SJSA1 (cell line): ENCODE data around the gene MT1M. TPM values are rescaled to one million over a fixed set of nuclear protein-coding genes. Genes with fewer than 3 reads are reported as not detected.

ENCODE experiments used
- DNase-seq, 2 experiments: peaks; one replicate each; pipeline ENCODE4 v3.0.0-alpha.2; 2015 to 2020; ENCODE audit warnings: low spot score in 2 of 2, low read depth in 1 of 2
- H3K27ac ChIP-seq: fragments of 250-450 bp; sonication (Bioruptor Pico); 2 replicates; pipeline ENCODE4 v1.5.1; 2020; ENCODE audit warnings: mild to moderate bottlenecking, moderate library complexity
- H3K27me3 ChIP-seq: fragments of 250-450 bp; sonication (Bioruptor Pico); replicated peaks from 2 replicates; pipeline ENCODE4 v1.5.1; 2020; ENCODE audit warnings: mild to moderate bottlenecking, moderate library complexity
- H3K36me3 ChIP-seq: fragments of 250-450 bp; sonication (Bioruptor Pico); 2 replicates; pipeline ENCODE4 v1.5.1; 2020; ENCODE audit warnings: mild to moderate bottlenecking
- H3K4me1 ChIP-seq: fragments of 250-450 bp; sonication (Bioruptor Pico); replicated peaks from 2 replicates; pipeline ENCODE4 v1.6.1; 2021; ENCODE audit warnings: mild to moderate bottlenecking
- H3K4me3 ChIP-seq: fragments of 250-450 bp; sonication (Bioruptor Pico); 2 replicates; pipeline ENCODE4 v1.5.1; 2020; ENCODE audit warnings: mild to moderate bottlenecking
- H3K9me3 ChIP-seq: fragments of 250-450 bp; sonication (Bioruptor Pico); replicated peaks from 2 replicates; pipeline ENCODE4 v1.5.1; 2020; ENCODE audit warnings: mild to moderate bottlenecking
- total RNA-seq: library from RNA; depleted of rRNA; stranded (reverse); fragments of >200 nt; shearing (Covaris generic); gene quantifications from 2 replicates; pipeline ENCODE4 v1.2.3, GENCODE V29; 2014

Gene MT1M
- total RNA-seq, 1 experiment from 2014 or later = 0.74 TPM

DNA sequence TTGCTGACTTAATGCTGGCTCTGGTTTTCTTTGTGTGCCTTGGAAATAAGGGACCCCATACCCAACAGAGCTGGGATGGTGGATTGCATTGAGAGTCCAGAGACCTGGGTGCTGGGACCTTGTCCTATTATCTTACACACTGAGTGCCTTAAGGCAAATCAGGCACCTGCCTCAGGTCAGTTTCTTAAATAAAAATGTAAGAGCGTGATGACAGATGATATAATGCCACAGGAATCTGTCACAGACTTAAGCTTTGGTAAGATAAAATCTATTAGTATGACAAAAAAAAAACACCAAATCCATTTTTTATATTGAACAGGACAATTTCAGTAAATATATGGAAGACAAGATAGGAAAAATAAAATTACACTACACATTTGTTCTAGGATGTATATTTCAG, 7.6 kb downstream of the MT1M start:
- no peaks in the 10 kb centered on the region for H3K36me3 ChIP-seq
- no peak overlapping the region for H3K27ac ChIP-seq
- DNase-seq = no peak
- H3K27me3 ChIP-seq = peaks cover 59% of the 10 kb centered on the region
- no peaks in the 10 kb centered on the region for H3K9me3 ChIP-seq
- H3K4me1 ChIP-seq = no peaks in the 10 kb centered on the region
- H3K4me3 ChIP-seq = no peak overlapping the region

GRCh38 chr16:56641166-56641565, 8.7 kb downstream of the MT1M start:
- no peak overlapping the region for H3K27ac ChIP-seq
- no peak overlapping the region for H3K4me3 ChIP-seq
- no peaks in the 10 kb centered on the region for H3K4me1 ChIP-seq
- no peak for DNase-seq
- H3K9me3 ChIP-seq = no peaks in the 10 kb centered on the region
- no peaks in the 10 kb centered on the region for H3K36me3 ChIP-seq
- H3K27me3 ChIP-seq = peaks cover 67% of the 10 kb centered on the region

- H3K4me1 ChIP-seq = no peaks in the 10 kb centered on the region
- H3K27me3 ChIP-seq = peaks cover 69% of the 10 kb centered on the region
- no peak overlapping the region for H3K4me3 ChIP-seq
- no peak overlapping the region for H3K27ac ChIP-seq
- H3K36me3 ChIP-seq = no peaks in the 10 kb centered on the region
- DNase-seq = no peak
- no peaks in the 10 kb centered on the region for H3K9me3 ChIP-seq
Measured at GRCh38 chr16:56643080-56643778, 10.8 kb downstream of the MT1M start.

- no peak overlapping the region for H3K4me3 ChIP-seq
Measured at GRCh38 chr16:56643833-56644232, 11.4 kb downstream of the MT1M start.

DNA sequence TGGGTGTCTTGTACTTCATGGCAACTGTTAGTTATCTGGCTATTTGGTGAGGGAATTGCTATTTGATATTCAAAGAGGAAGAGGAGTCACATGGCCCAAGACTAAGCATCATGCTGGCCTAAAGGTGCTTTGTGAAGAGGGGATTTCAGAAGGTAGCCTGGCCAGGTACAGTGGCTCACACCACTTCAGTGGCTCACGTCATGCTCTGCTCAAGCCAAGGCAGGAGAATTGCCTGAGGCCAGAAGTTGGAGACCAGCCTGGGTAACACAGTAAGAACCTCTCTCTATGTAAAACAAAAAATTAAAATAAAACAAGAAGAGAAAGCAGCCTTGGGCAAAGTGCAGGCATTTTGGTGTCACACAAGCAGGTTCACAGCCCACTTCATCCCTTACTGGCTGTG, 12.9 kb downstream of the MT1M start:
- H3K27me3 ChIP-seq = peaks cover 55% of the 10 kb centered on the region
- no peaks in the 10 kb centered on the region for H3K36me3 ChIP-seq
- H3K4me3 ChIP-seq = no peak overlapping the region
- H3K4me1 ChIP-seq = no peaks in the 10 kb centered on the region
- no peak for DNase-seq
- H3K9me3 ChIP-seq = no peaks in the 10 kb centered on the region
- H3K27ac ChIP-seq = no peak overlapping the region

More at GRCh38 chr16:56643833-56644232, 11.4 kb downstream of the MT1M start:
- Histone ChIP-seq H3K36me3 (no peaks in the 10 kb centered on the region), H3K27me3 (peaks cover 63% of the 10 kb centered on the region), H3K9me3 (no peaks in the 10 kb centered on the region), H3K27ac (no peak overlapping the region), H3K4me1 (no peaks in the 10 kb centered on the region)
- no peak for DNase-seq

- no peaks in the 10 kb centered on the region for H3K4me1 ChIP-seq
- H3K4me3 ChIP-seq = no peak overlapping the region
- H3K27me3 ChIP-seq = peaks cover 55% of the 10 kb centered on the region
- no peaks in the 10 kb centered on the region for H3K36me3 ChIP-seq
- no peak overlapping the region for H3K27ac ChIP-seq
- H3K9me3 ChIP-seq = no peaks in the 10 kb centered on the region
- DNase-seq = no peak
Measured at GRCh38 chr16:56645838-56646237, 13.4 kb downstream of the MT1M start.

GRCh38 chr16:56647641-56648431, 15.4 kb downstream of the MT1M start:
- Histone ChIP-seq H3K9me3 (no peaks in the 10 kb centered on the region), H3K4me3 (no peak overlapping the region), H3K27me3 (peaks cover 45% of the 10 kb centered on the region), H3K36me3 (no peaks in the 10 kb centered on the region), H3K27ac (no peak overlapping the region), H3K4me1 (no peaks in the 10 kb centered on the region)
- DNase-seq = no peak

DNA sequence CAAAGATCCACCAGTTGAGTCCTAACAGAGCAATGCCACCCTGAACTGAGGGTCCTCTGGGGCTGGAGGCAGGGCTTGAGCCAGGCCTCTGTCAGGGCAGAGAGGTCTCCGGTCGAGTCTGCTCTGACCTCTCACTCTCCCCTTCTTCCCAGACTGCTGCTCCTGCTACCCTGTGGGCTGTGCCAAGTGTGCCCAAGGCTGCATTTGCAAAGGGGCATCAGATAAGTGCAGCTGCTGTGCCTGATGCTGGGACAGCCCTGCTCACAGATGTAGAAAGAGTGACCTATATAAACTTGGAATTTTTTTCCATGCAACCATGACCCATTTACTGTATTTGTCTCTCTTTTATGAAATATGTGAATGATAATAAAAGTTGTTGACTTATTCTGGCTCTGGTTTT, 16.8 kb downstream of the MT1M start:
- Histone ChIP-seq H3K4me1 (no peaks in the 10 kb centered on the region), H3K36me3 (no peaks in the 10 kb centered on the region), H3K9me3 (no peaks in the 10 kb centered on the region), H3K27me3 (peaks cover 31% of the 10 kb centered on the region), H3K27ac (no peak overlapping the region), H3K4me3 (no peak overlapping the region)
- DNase-seq = no peak

DNA sequence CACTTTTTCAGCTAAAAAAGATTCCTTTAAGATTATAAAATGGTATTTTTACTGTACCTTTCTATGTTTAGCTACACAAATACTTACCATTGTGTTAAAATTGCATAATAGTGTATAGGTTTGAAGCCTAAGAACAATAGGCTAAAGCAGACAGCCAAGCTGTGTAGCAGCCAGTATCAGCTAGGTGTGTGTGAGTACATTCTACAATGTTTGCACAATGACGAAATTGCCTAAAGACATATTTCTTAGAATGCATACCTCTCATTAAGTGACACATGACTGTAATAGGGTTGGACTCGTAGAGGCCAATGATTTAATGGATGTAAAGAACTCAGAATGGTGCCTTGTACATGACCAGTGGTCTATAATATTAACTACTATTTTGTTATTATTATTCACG, 17.4 kb downstream of the MT1M start:
- H3K27me3 ChIP-seq = peaks cover 26% of the 10 kb centered on the region
- no peaks in the 10 kb centered on the region for H3K36me3 ChIP-seq
- H3K27ac ChIP-seq = no peak overlapping the region
- no peaks in the 10 kb centered on the region for H3K4me1 ChIP-seq
- no peak overlapping the region for H3K4me3 ChIP-seq
- H3K9me3 ChIP-seq = no peaks in the 10 kb centered on the region
- no peak for DNase-seq

DNA sequence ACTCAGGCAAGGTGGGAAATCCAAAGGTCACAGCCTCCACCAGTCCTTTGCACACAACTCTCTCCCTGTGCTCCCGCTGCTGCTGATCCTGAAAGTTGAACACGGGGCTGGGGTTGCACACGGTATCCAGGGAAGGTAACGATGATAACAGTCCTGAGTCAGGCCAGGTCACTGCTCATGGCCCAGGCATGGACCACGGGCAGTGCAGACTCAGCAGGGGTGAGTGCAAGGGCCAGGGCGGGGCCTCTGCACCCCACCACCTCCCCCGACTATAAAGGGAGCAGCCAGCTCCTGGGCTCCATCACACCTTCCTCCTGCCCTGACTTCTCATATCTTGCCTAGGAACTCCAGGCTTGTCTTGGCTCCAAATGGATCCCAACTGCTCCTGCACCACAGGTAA, 19.1 kb downstream of the MT1M start, which contains the start of gene MT1B:
TSS of gene MT1B (plus strand) at position 301 of the 400 bp plus-strand sequence. CDS start at position 369, 68 bp downstream.
- no peaks in the 10 kb centered on the region for H3K4me1 ChIP-seq
- H3K27me3 ChIP-seq = peaks cover 15% of the 10 kb centered on the region
- DNase-seq = no peak
- H3K9me3 ChIP-seq = no peaks in the 10 kb centered on the region
- no peak within 1 kb of the TSS for H3K27ac ChIP-seq
- H3K36me3 ChIP-seq = no peaks in the 10 kb centered on the region
- no peak within 1 kb of the TSS for H3K4me3 ChIP-seq

DNA sequence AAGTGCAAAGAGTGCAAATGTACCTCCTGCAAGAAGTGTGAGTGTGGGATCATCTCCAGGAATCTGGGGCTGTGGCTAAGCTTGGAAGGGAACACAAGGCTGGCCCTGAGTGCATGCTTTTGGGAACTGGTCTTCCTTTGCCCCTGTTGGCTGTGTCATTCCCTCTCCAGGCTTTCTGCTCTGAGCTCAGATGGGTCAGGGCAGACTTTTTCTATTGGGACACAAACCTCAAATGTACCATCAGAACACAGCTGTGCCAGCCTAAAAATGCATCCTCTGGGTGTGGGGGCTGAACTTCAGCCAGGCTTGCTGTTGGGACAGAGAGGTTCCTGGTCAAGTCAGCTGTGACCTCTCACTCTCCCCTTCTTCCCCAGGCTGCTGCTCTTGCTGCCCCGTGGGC, 20.1 kb downstream of the MT1M start:
- Histone ChIP-seq H3K4me3 (no peak overlapping the region), H3K9me3 (no peaks in the 10 kb centered on the region), H3K36me3 (no peaks in the 10 kb centered on the region), H3K27ac (no peak overlapping the region), H3K4me1 (no peaks in the 10 kb centered on the region), H3K27me3 (peaks cover 12% of the 10 kb centered on the region)
- no peak for DNase-seq

GRCh38 chr16:56653218-56653617, 20.8 kb downstream of the MT1M start:
- H3K27me3 ChIP-seq = peaks cover 13% of the 10 kb centered on the region
- H3K4me1 ChIP-seq = no peaks in the 10 kb centered on the region
- H3K9me3 ChIP-seq = no peaks in the 10 kb centered on the region
- no peak for DNase-seq
- no peak overlapping the region for H3K4me3 ChIP-seq
- H3K27ac ChIP-seq = no peak overlapping the region
- H3K36me3 ChIP-seq = no peaks in the 10 kb centered on the region

DNA sequence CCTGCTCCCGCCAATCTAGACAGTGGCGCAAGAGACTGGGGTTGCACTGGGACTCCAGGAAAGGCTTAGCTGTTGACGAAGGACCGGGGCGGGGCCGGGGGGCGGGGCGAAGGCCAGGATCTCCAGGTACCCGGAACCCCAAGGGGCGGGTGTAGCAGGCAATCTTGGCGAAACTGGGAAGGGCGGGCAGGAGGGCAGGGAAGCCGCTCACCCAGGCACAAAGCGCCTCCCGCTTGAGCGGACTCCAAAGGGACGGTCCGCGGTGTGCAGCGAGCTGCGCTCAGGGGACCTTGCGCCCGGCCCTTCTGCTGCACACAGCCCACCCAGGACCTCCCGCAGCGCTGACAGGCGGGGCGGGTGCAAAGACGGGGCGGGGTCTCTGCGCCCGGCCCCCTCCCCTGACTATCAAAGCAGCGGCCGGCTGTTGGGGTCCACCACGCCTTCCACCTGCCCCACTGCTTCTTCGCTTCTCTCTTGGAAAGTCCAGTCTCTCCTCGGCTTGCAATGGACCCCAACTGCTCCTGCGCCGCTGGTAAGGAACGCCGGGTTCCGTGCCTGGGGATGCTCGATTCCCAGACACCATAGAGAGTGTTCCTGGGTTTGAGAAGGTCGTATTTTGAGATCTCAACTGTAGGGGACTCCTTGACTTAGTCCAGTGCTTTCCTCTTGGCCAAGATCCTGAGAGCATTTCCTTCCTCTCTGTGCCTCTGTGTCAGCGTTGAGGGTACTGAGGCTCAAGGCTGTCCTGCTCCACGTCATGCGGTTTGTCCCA, 25.3 kb downstream of the MT1M start, which contains the start of gene MT1F:
TSS of gene MT1F (plus strand) at position 405 of the 772 bp plus-strand sequence. CDS start at position 505, 100 bp downstream.
- Histone ChIP-seq H3K4me3 (no peak within 1 kb of the TSS), H3K9me3 (no peaks in the 10 kb centered on the region), H3K36me3 (no peaks in the 10 kb centered on the region), H3K27me3 (peaks cover 22% of the 10 kb centered on the region), H3K27ac (no peak within 1 kb of the TSS), H3K4me1 (no peaks in the 10 kb centered on the region)
- DNase-seq = no peak
